Measurements from ENCODE around the gene SREBF2. TPM values are rescaled to one million over a fixed set of nuclear protein-coding genes. Genes with fewer than 3 reads are reported as not detected.

Gene SREBF2
- total RNA-seq, 2 experiments from 2014 or later, result 167 to 312 TPM

GRCh38 chr22:41801147-41801819, 31.6 kb upstream of the SREBF2 start:
- ChIA-PET CTCF (ENCODE audit: unreplicated experiment) (interaction anchor here (1.6 kb wide), 1 partner anchor 104 kb away, joined by 4 read pairs; no protein-coding TSS in a partner anchor), POLR2A (interaction anchor here (0.6 to 4.0 kb wide), 12 partner anchors 9 to 146 kb away, joined by 3 to 39 read pairs (median 4); partner anchors contain the start of gene CENPM)
- no peaks in the 10 kb centered on the region for H4K20me1 ChIP-seq (ENCODE audit: insufficient read depth, low read length)
- peak; percentile 16 for DNase-seq (ENCODE audit: low spot score)
- BruUV-seq (replicated peaks), result TSS peak; percentile 64
- H3K9me2 ChIP-seq (ENCODE audit: insufficient read depth, low read length), result no peaks in the 10 kb centered on the region
- no peaks in the 10 kb centered on the region for H3K36me3 ChIP-seq (ENCODE audit: insufficient read depth, low read length)
- H3K4me2 ChIP-seq (ENCODE audit: low read length), result peak overlapping the region; percentile 95
- TF ChIP-seq CTCF (conservative IDR thresholded peaks at IDR 0.05; ENCODE audit: low read length) (no peak), EZH2phosphoT487 (IDR thresholded peaks at IDR 0.05; ENCODE audit: borderline replicate concordance, low read depth, low read length) (no peak)
- H3K27ac ChIP-seq (ENCODE audit: low read depth, low read length, poor library complexity, severe bottlenecking), result peak overlapping the region; percentile 37
- intact Hi-C loops (cut with micrococcal nuclease; ENCODE audit: unreplicated experiment), result loop anchor here (5.0 kb wide), 2 partner anchors 54 to 104 kb away; partner anchors contain the start of gene MEI1
- H3K9me3 ChIP-seq (ENCODE audit: low read length), result no peaks in the 10 kb centered on the region
- H3K4me3 ChIP-seq (ENCODE audit: low read depth, low read length, poor library complexity, severe bottlenecking), result peak overlapping the region; percentile 79
- peaks cover 21% of the 10 kb centered on the region for H3K79me2 ChIP-seq (ENCODE audit: insufficient read depth, low read depth, low read length)
- peak overlapping the region; percentile 55; the same call in 1 of the 2 replicates for H2AFZ ChIP-seq (ENCODE audit: low read length)
- H3K4me1 ChIP-seq (ENCODE audit: insufficient read depth, low read length, poor library complexity, severe bottlenecking), result peaks cover 43% of the 10 kb centered on the region

DNA sequence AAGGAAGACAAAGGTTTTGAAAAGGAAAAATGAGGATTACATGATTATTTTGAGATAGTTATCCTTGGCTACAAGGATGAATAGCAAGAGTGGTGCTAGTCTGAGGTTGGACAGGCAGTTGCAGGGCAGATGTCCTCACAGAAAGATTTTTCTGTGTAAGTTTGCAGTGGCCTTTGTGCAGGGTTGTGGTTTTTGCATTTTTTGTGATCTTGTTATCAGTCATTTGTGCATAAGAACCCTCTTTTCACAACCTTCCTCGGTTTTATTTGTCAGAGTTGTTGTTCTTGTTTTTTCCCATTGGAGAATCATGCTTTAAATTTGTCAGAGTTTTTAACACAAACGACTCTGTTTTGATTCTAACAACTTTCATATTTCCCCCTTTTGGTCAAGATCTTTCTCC, 31.0 kb upstream of the SREBF2 start:
- no peak for DNase-seq (ENCODE audit: low spot score)
- ChIA-PET CTCF (ENCODE audit: unreplicated experiment) (no interaction called here), POLR2A (interaction anchor here (0.6 to 4.0 kb wide), 2 partner anchors 20 to 136 kb away, joined by 4 to 39 read pairs; no protein-coding TSS in a partner anchor)
- no TSS peak for BruUV-seq (replicated peaks)
- no peaks in the 10 kb centered on the region for H3K9me2 ChIP-seq (ENCODE audit: insufficient read depth, low read length)
- peak overlapping the region; percentile 95 for H3K4me2 ChIP-seq (ENCODE audit: low read length)
- peaks cover 43% of the 10 kb centered on the region for H3K4me1 ChIP-seq (ENCODE audit: insufficient read depth, low read length, poor library complexity, severe bottlenecking)
- no peak overlapping the region for H3K27ac ChIP-seq (ENCODE audit: low read depth, low read length, poor library complexity, severe bottlenecking)
- H3K79me2 ChIP-seq (ENCODE audit: insufficient read depth, low read depth, low read length), result peaks cover 21% of the 10 kb centered on the region
- TF ChIP-seq CTCF (conservative IDR thresholded peaks at IDR 0.05; ENCODE audit: low read length) (no peak), EZH2phosphoT487 (IDR thresholded peaks at IDR 0.05; ENCODE audit: borderline replicate concordance, low read depth, low read length) (no peak)
- H4K20me1 ChIP-seq (ENCODE audit: insufficient read depth, low read length), result no peaks in the 10 kb centered on the region
- H3K4me3 ChIP-seq (ENCODE audit: low read depth, low read length, poor library complexity, severe bottlenecking), result peak overlapping the region; percentile 79
- H3K9me3 ChIP-seq (ENCODE audit: low read length), result no peaks in the 10 kb centered on the region
- intact Hi-C loops (cut with micrococcal nuclease; ENCODE audit: unreplicated experiment), result loop anchor here (5.0 kb wide), 2 partner anchors 55 to 105 kb away; partner anchors contain the start of gene MEI1
- H2AFZ ChIP-seq (ENCODE audit: low read length), result no peak overlapping the region
- H3K36me3 ChIP-seq (ENCODE audit: insufficient read depth, low read length), result no peaks in the 10 kb centered on the region

- H3K4me1 ChIP-seq (ENCODE audit: insufficient read depth, low read length, poor library complexity, severe bottlenecking), result peaks cover 29% of the 10 kb centered on the region
- intact Hi-C loops (cut with micrococcal nuclease; ENCODE audit: unreplicated experiment), result no loop called here
- peaks cover 21% of the 10 kb centered on the region for H3K79me2 ChIP-seq (ENCODE audit: insufficient read depth, low read depth, low read length)
- TF ChIP-seq EZH2phosphoT487 (IDR thresholded peaks at IDR 0.05; ENCODE audit: borderline replicate concordance, low read depth, low read length) (no peak), CTCF (conservative IDR thresholded peaks at IDR 0.05; ENCODE audit: low read length) (no peak)
- no peaks in the 10 kb centered on the region for H3K9me3 ChIP-seq (ENCODE audit: low read length)
- POLR2A ChIA-PET, result interaction anchor here (1.0 kb wide), 1 partner anchor 24 kb away, joined by 3 read pairs; no protein-coding TSS in a partner anchor
- no peak overlapping the region for H3K4me3 ChIP-seq (ENCODE audit: low read depth, low read length, poor library complexity, severe bottlenecking)
- DNase-seq (ENCODE audit: low spot score), result peak; percentile 35
- no peak overlapping the region; the same call in 1 of the 2 replicates for H3K4me2 ChIP-seq (ENCODE audit: low read length)
- no peaks in the 10 kb centered on the region for H3K9me2 ChIP-seq (ENCODE audit: insufficient read depth, low read length)
- BruUV-seq (replicated peaks), result no TSS peak
- peaks cover 12% of the 10 kb centered on the region; the same call in 1 of the 2 replicates for H3K36me3 ChIP-seq (ENCODE audit: insufficient read depth, low read length)
- H2AFZ ChIP-seq (ENCODE audit: low read length), result no peak overlapping the region
- CTCF ChIA-PET (ENCODE audit: unreplicated experiment), result no interaction called here
- no peak overlapping the region for H3K27ac ChIP-seq (ENCODE audit: low read depth, low read length, poor library complexity, severe bottlenecking)
- no peaks in the 10 kb centered on the region for H4K20me1 ChIP-seq (ENCODE audit: insufficient read depth, low read length)
Measured at GRCh38 chr22:41805639-41806038, 27.3 kb upstream of the SREBF2 start.
